GM10847 (cell line): ENCODE data around the gene SYVN1.

ENCODE experiments used
- POLR2A ChIP-seq: IDR thresholded peaks from 2 replicates; pipeline ENCODE4 v1.6.1; 2011; ENCODE audit not compliant: insufficient read length; ENCODE audit errors: extremely low read depth

SYVN1 gene

GRCh38 chr11:65089621-65090020 lies 44.7 kb downstream of the SYVN1 start:
- TF ChIP-seq POLR2A, result no peak

DNA sequence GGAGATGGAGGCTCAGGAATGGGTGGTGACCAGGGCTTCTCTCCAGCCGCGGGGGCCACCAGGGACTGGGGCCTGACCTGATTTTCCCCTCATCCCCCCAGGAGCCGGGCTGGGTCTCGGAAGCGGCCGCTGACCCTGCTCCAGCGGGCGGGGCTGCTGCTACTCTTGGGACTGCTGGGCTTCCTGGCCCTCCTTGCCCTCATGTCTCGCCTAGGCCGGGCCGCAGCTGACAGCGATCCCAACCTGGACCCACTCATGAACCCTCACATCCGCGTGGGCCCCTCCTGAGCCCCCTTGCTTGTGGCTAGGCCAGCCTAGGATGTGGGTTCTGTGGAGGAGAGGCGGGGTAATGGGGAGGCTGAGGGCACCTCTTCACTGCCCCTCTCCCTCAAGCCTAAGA lies 46.5 kb downstream of the SYVN1 start:
- no peak for TF ChIP-seq POLR2A

DNA sequence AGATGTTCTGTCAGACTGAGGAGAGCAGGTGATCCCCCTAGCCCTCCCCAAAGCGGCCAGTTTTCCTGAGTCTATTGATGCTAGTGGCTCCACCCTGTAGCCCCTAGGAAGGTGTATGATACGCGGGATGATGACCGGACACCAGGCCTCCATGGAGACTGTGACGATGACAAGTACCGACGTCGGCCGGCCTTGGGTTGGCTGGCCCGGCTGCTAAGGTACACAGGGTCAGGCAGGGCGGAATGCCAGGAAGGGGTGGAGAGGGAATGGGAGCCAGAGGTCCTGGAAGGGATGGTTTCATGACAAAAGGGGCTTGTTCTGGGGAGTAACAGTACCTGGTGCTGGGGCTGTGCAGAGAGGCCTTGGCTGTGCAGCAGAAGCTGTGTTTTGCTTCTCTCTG lies 47.1 kb downstream of the SYVN1 start:
- no peak for TF ChIP-seq POLR2A

DNA sequence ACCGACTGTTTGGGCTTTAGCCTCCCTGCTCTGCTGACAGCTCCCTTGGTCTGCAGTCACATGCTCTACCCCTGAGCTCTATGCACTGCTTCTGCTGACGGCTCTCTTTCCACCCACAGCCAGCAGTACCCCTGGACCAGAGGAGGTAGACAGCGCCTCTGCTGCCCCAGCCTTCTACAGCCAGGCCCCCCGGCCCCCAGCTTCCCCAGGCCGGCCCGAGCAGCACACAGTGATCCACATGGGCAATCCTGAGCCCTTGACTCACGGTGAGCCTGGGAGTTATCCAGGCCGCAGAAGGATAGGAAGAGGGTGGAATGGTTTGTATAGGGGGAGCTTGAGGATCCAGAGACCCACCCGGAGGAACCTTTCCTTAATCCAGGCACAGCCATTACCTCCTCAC lies 47.5 kb downstream of the SYVN1 start:
- TF ChIP-seq POLR2A, result no peak

DNA sequence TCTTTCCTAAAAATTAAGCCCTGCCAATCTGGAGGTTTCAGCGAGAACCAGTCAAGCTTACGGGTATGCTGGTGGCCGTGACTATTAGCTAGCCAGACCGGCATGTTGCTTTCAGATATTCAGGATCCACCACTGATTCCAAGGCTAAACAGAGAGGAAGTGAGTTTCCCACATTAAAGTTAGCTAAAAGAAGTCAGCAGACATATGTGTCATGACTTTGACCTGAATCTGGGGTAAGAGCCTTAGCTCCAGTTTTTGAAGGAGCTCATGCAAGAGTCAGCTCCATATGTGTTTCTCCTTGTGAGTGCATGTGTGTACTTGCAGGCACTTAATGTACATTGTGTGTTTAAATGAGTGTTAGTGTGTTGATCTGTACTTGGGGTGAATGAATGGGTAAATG lies 48.9 kb downstream of the SYVN1 start:
- TF ChIP-seq POLR2A, result no peak

- TF ChIP-seq POLR2A, result no peak
Measured at GRCh38 chr11:65084598-65085375, 49.5 kb downstream of the SYVN1 start.

GRCh38 chr11:65083834-65084597 lies 50.3 kb downstream of the SYVN1 start, which contains the start of the genes CDCA5 and ZFPL1:
TSS of gene CDCA5 (minus strand) at chr11:65084040. CDS start at chr11:65083978, 62 bp downstream.
TSS of gene ZFPL1 (plus strand) at chr11:65084222. CDS start at chr11:65084699, 477 bp downstream.
- peak; percentile 68 for TF ChIP-seq POLR2A

GRCh38 chr11:65083134-65083833 lies 51.0 kb downstream of the SYVN1 start:
- no peak for TF ChIP-seq POLR2A

GRCh38 chr11:65078786-65079342 lies 55.5 kb downstream of the SYVN1 start:
- no peak for TF ChIP-seq POLR2A

- no peak for TF ChIP-seq POLR2A
Measured at GRCh38 chr11:65078151-65078550, 56.2 kb downstream of the SYVN1 start.

GRCh38 chr11:65077451-65077850 lies 56.9 kb downstream of the SYVN1 start:
- TF ChIP-seq POLR2A, result no peak
